H1 (cell line): Measurements from ENCODE around the gene PCNP. TPM values are rescaled to one million over a fixed set of nuclear protein-coding genes. Genes with fewer than 3 reads are reported as not detected.
"Not testable (repeated sequence)": the region's sequence is repeated elsewhere in the genome, so short reads cannot be mapped to it uniquely, and the experiment has no call there.

Experiments
- CTCF ChIA-PET: fragments of 300-600 bp; sonication (Branson Sonifier 250); formaldehyde crosslinking; loops from one replicate; lab custom pipeline; 2021; ENCODE audit not compliant: partially characterized antibody; lab: Charles Lee
- POLR2A ChIA-PET: fragments of 300-600 bp; sonication (Branson Sonifier 250); formaldehyde crosslinking; loops from one replicate; lab custom pipeline; 2021; ENCODE audit warnings: inconsistent platforms; ENCODE audit not compliant: partially characterized antibody; lab: Charles Lee
- DNase-seq, 2 experiments: peaks; one replicate each; pipeline versions ENCODE4 v3.0.0 to v3.0.0-alpha.2; 2010 to 2022; ENCODE audit warnings: low spot score in 2 of 2, low read depth in 1 of 2, mixed read lengths in 1 of 2
- FAIRE-seq: peaks from 2 replicates; lab custom pipeline; 2011; peaks lifted over from hg19 to GRCh38; lab: Jason Lieb, UNC
- H2AFZ ChIP-seq: 2 replicates; pipeline ENCODE4 v1.8.1; 2012; ENCODE audit warnings: low read length, inconsistent platforms
- H2AK5ac ChIP-seq: 2 replicates; pipeline ENCODE4 v1.6.1; 2013; ENCODE audit warnings: low read depth, low read length
- H2BK120ac ChIP-seq: replicated peaks from 2 replicates; pipeline ENCODE3; 2013; ENCODE audit warnings: low read depth, low read length, inconsistent platforms
- H2BK12ac ChIP-seq: 2 replicates; pipeline ENCODE4 v1.6.1; 2013; ENCODE audit warnings: low read depth, low read length
- H2BK15ac ChIP-seq: 2 replicates; pipeline ENCODE4 v1.6.1; 2013; ENCODE audit warnings: low read length
- H2BK20ac ChIP-seq: 2 replicates; pipeline ENCODE4 v1.6.1; 2013; ENCODE audit warnings: low read length
- H2BK5ac ChIP-seq: 2 replicates; pipeline ENCODE4 v1.6.1; 2013; ENCODE audit warnings: low read depth, low read length
- H3K14ac ChIP-seq: 2 replicates; pipeline ENCODE4 v1.6.1; 2013; ENCODE audit warnings: inconsistent platforms; ENCODE audit not compliant: insufficient read length
- H3K18ac ChIP-seq: 2 replicates; pipeline ENCODE4 v1.6.1; 2013; ENCODE audit warnings: low read length; ENCODE audit errors: extremely low read depth
- H3K23ac ChIP-seq: 2 replicates; pipeline ENCODE4 v1.6.1; 2013; ENCODE audit warnings: inconsistent platforms; ENCODE audit not compliant: insufficient read length
- H3K23me2 ChIP-seq: 2 replicates; pipeline ENCODE4 v1.6.1; 2013; ENCODE audit warnings: low read depth, low read length
- H3K27ac ChIP-seq: 2 replicates; pipeline ENCODE4 v1.6.1; 2011; ENCODE audit warnings: low read depth, low read length, inconsistent platforms
- H3K27me3 ChIP-seq, 4 experiments: replicated peaks in 1 of 4; 1 replicate in 1 of 4; 2 replicates in 3 of 4; pipeline versions ENCODE4 v1.6.1 to v1.8.1; 2011 to 2013; ENCODE audit warnings: low read length in 3 of 4, mild to moderate bottlenecking in 3 of 4, inconsistent platforms in 2 of 4, mixed read lengths in 2 of 4, moderate library complexity in 1 of 4; ENCODE audit not compliant: control insufficient read depth in 3 of 4, insufficient read depth in 3 of 4; ENCODE audit errors: extremely low read depth in 1 of 4
- H3K36me3 ChIP-seq, 4 experiments: 2 replicates each; pipeline versions ENCODE4 v1.6.1 to v1.8.1; 2011 to 2013; ENCODE audit warnings: mild to moderate bottlenecking in 4 of 4, low read length in 3 of 4, moderate library complexity in 2 of 4, control low read depth in 1 of 4, inconsistent platforms in 1 of 4; ENCODE audit not compliant: insufficient read depth in 4 of 4, control insufficient read depth in 2 of 4
- H3K4ac ChIP-seq: replicated peaks from 2 replicates; pipeline ENCODE3; 2013; ENCODE audit warnings: low read length, low read depth, mixed read lengths, inconsistent platforms; ENCODE audit not compliant: insufficient read length
- H3K4me1 ChIP-seq, 4 experiments: replicated peaks in 1 of 4; 1 replicate in 1 of 4; 2 replicates in 3 of 4; pipeline versions ENCODE4 v1.6.1 to v1.8.1; 2011 to 2013; ENCODE audit warnings: low read length in 3 of 4, inconsistent platforms in 2 of 4, mixed read lengths in 1 of 4; ENCODE audit not compliant: insufficient read depth in 4 of 4, control insufficient read depth in 3 of 4
- H3K4me2 ChIP-seq, 2 experiments: 2 replicates each; pipeline versions ENCODE4 v1.6.1 to v1.8.1; 2011 to 2013; ENCODE audit warnings: low read depth in 2 of 2, low read length in 2 of 2, control low read depth in 1 of 2, inconsistent platforms in 1 of 2, mild to moderate bottlenecking in 1 of 2; ENCODE audit not compliant: insufficient read depth in 1 of 2
- H3K4me3 ChIP-seq, 4 experiments: fragments of 200-600, 300-600 bp in 1 of 4; sonication (generic), shearing (Covaris generic), sonication (Bioruptor Twin) in 1 of 4; 2 replicates each; pipeline versions ENCODE4 v1.5.1 to v1.8.1; 2011 to 2016; ENCODE audit warnings: low read length in 4 of 4, low read depth in 3 of 4, control low read depth in 2 of 4, inconsistent platforms in 2 of 4, mild to moderate bottlenecking in 2 of 4, mixed read lengths in 1 of 4, moderate library complexity in 1 of 4; ENCODE audit not compliant: insufficient read depth in 2 of 4; ENCODE audit errors: extremely low read depth in 1 of 4
- H3K56ac ChIP-seq: replicated peaks from 2 replicates; pipeline ENCODE3; 2013; ENCODE audit warnings: low read depth, mild to moderate bottlenecking, mixed read lengths, low read length, inconsistent platforms; ENCODE audit not compliant: insufficient read length
- H3K79me1 ChIP-seq: 2 replicates; pipeline ENCODE4 v1.6.1; 2013; ENCODE audit warnings: low read depth, low read length, control low read depth
- H3K79me2 ChIP-seq, 2 experiments: 2 replicates each; pipeline versions ENCODE4 v1.6.1 to v1.8.1; 2012 to 2013; ENCODE audit warnings: low read length in 2 of 2, mild to moderate bottlenecking in 2 of 2, inconsistent platforms in 1 of 2; ENCODE audit not compliant: insufficient read depth in 2 of 2, control insufficient read depth in 1 of 2
- H3K9ac ChIP-seq, 4 experiments: replicated peaks in 1 of 4; 1 replicate in 1 of 4; 2 replicates in 3 of 4; pipeline versions ENCODE4 v1.6.1 to v1.8.1; 2011 to 2013; ENCODE audit warnings: low read depth in 3 of 4, low read length in 3 of 4, control low read depth in 2 of 4, mild to moderate bottlenecking in 2 of 4, moderate library complexity in 2 of 4, inconsistent platforms in 1 of 4; ENCODE audit errors: extremely low read depth in 1 of 4
- H3K9me3 ChIP-seq, 2 experiments: 2 replicates each; pipeline versions ENCODE4 v1.6.1 to v1.8.1; 2012 to 2013; ENCODE audit warnings: mild to moderate bottlenecking in 2 of 2, moderate library complexity in 2 of 2, control low read depth in 1 of 2, inconsistent platforms in 1 of 2, low read depth in 1 of 2, low read length in 1 of 2, mixed read lengths in 1 of 2; ENCODE audit not compliant: insufficient read depth in 2 of 2
- H4K20me1 ChIP-seq, 2 experiments: replicated peaks in 1 of 2; 2 replicates each; pipeline versions ENCODE3 to v1.8.1; 2011 to 2013; ENCODE audit warnings: inconsistent platforms in 2 of 2, low read length in 2 of 2, mild to moderate bottlenecking in 1 of 2; ENCODE audit not compliant: insufficient read depth in 2 of 2, control insufficient read depth in 1 of 2
- H4K5ac ChIP-seq: 2 replicates; pipeline ENCODE4 v1.6.1; 2013; ENCODE audit warnings: low read length, low read depth, mixed read lengths, inconsistent platforms; ENCODE audit not compliant: insufficient read length
- H4K8ac ChIP-seq: 2 replicates; pipeline ENCODE4 v1.8.0; 2013; ENCODE audit warnings: mild to moderate bottlenecking, moderate library complexity, low read length, inconsistent platforms; ENCODE audit not compliant: insufficient read depth; ENCODE audit errors: extremely low read depth
- H4K91ac ChIP-seq: replicated peaks from 2 replicates; pipeline ENCODE3; 2013; ENCODE audit warnings: low read length, mixed read lengths, inconsistent platforms; ENCODE audit not compliant: insufficient read length
- EP300 ChIP-seq, 2 experiments: IDR thresholded peaks; 1 replicate in 1 of 2; 2 replicates in 1 of 2; pipeline ENCODE4 v1.6.1; 2011 to 2012; ENCODE audit warnings: low read depth in 2 of 2, low read length in 2 of 2, mild to moderate bottlenecking in 2 of 2, borderline replicate concordance in 1 of 2, inconsistent platforms in 1 of 2, moderate library complexity in 1 of 2
- WGBS, 2 experiments: shearing (Covaris generic) in 1 of 2; methylation state at CpG; one replicate each; pipeline versions ENCODE4 v1.1.6 to v1.1.7; 2013 to 2015; ENCODE audit warnings: low lambda C conversion rate in 2 of 2, mixed read lengths in 2 of 2, inconsistent platforms in 1 of 2, low coverage in 1 of 2, missing lambda C conversion rate in 1 of 2; ENCODE audit not compliant: insufficient replicate concordance in 2 of 2, insufficient coverage in 1 of 2, insufficient read length in 1 of 2; ENCODE audit errors: extremely low coverage in 1 of 2, missing lambda C conversion rate in 1 of 2; 5-methylcytosine and 5-hydroxymethylcytosine counted together
- polyA plus RNA-seq, 7 experiments: library from polyadenylated mRNA; depleted of rRNA in 3 of 7; stranded (reverse) in 5 of 7; unstranded in 2 of 7; fragments of >200 nt in 5 of 7; fragments of 200-250 nt in 2 of 7; gene quantifications; 1 replicate in 5 of 7; 2 replicates in 1 of 7; 4 replicates in 1 of 7; pipeline versions ENCODE4 v1.2.1 to v1.2.3, GENCODE V29; 2011 to 2013; ENCODE audit warnings: missing spikeins in 2 of 7, mixed read lengths in 2 of 7
- total RNA-seq: library from RNA; stranded (reverse); fragmentation: NEBNext Ultra II Directional; extraction: Animal tissue kit (Norgen Biotek cat#: 25700); gene quantifications from 2 replicates; pipeline ENCODE4 v1.2.1, GENCODE V29; 2021

PCNP gene
- total and polyA plus RNA-seq, 2 of the 8 experiments (the other 6 are each of a cell fraction or from before 2014, with no cell fraction given): 29.1 to 192 TPM

- H3K27me3 ChIP-seq, H4K20me1 ChIP-seq, H3K9ac ChIP-seq, H4K91ac ChIP-seq, H3K36me3 ChIP-seq, H4K5ac ChIP-seq, H3K14ac ChIP-seq, H3K27ac ChIP-seq, H3K4me1 ChIP-seq, H3K79me1 ChIP-seq, H3K23ac ChIP-seq, H2AFZ ChIP-seq, H2BK120ac ChIP-seq, FAIRE-seq, CTCF ChIA-PET, DNase-seq, H3K18ac ChIP-seq: not testable (repeated sequence)
- WGBS, 2 experiments: 95% methylated on average over 19 of the region's 50 CpGs; no CpG with 5 or more reads in 1 of the 2 experiments
- TF ChIP-seq EP300 (IDR thresholded peaks at IDR 0.05; ENCODE audit: borderline replicate concordance in 1 of 2, low read depth in 2 of 2, low read length in 2 of 2): peak in 1 of 2 experiments; percentile 51; a peak in 1 of 3 replicates
- TF ChIP-seq, all 59 proteins: peak for 1; not testable (repeated sequence) for 58
- H2BK5ac ChIP-seq, POLR2A ChIA-PET, H4K8ac ChIP-seq, H3K23me2 ChIP-seq, H2BK12ac ChIP-seq, H2BK20ac ChIP-seq, H3K4me3 ChIP-seq, H3K4me2 ChIP-seq, H3K56ac ChIP-seq, H2AK5ac ChIP-seq, H3K79me2 ChIP-seq, H2BK15ac ChIP-seq, H3K4ac ChIP-seq: not testable (repeated sequence)
- H3K9me3 ChIP-seq: peaks cover 16 to 19% of the 10 kb centered on the region in 2 experiments
Measured at GRCh38 chr3:101551359-101552081, 22.5 kb upstream of the PCNP start.
